Measurements from ENCODE around the gene CTIF.

The CTIF gene

DNA sequence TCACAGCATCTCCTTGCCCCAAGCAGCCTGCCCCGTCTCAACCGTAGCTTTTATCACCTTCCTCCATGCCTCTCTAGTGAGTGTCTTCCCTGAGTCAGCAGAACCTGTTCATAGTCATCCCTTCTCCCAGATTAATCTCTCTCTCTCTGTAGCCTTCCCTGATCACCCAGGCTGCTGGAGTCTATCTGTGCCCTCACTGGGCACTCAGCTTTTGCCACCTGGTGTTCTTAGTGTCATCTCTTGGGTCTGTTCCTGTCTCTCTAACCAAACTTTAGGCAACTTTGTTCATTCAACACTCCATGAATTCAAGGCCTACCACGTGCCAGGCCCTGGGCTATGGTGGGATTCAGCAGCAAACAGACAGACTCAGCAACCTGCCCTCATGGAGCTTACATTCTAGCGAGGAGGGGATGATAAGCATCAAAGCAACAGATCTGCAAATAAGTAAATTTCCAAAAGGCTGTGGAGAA lies 252.8 kb downstream of the CTIF start:
- H3K4me3 ChIP-seq (ENCODE audit: low read depth, low read length) = no peak overlapping the region
- DNase-seq (ENCODE audit: low read depth, low spot score) = no peak
- POLR2A ChIA-PET = no interaction called here
- TF ChIP-seq, protein P1, sequence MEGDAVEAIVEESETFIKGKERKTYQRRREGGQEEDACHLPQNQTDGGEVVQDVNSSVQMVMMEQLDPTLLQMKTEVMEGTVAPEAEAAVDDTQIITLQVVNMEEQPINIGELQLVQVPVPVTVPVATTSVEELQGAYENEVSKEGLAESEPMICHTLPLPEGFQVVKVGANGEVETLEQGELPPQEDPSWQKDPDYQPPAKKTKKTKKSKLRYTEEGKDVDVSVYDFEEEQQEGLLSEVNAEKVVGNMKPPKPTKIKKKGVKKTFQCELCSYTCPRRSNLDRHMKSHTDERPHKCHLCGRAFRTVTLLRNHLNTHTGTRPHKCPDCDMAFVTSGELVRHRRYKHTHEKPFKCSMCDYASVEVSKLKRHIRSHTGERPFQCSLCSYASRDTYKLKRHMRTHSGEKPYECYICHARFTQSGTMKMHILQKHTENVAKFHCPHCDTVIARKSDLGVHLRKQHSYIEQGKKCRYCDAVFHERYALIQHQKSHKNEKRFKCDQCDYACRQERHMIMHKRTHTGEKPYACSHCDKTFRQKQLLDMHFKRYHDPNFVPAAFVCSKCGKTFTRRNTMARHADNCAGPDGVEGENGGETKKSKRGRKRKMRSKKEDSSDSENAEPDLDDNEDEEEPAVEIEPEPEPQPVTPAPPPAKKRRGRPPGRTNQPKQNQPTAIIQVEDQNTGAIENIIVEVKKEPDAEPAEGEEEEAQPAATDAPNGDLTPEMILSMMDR (IDR thresholded peaks at IDR 0.05; ENCODE audit: insufficient read depth, low read length, missing control alignments) = no peak
- CTCF ChIA-PET = interaction anchor here (0.8 to 4.3 kb wide), 4 partner anchors 9 to 250 kb away, joined by 3 to 21 read pairs (median 5); no protein-coding TSS in a partner anchor

DNA sequence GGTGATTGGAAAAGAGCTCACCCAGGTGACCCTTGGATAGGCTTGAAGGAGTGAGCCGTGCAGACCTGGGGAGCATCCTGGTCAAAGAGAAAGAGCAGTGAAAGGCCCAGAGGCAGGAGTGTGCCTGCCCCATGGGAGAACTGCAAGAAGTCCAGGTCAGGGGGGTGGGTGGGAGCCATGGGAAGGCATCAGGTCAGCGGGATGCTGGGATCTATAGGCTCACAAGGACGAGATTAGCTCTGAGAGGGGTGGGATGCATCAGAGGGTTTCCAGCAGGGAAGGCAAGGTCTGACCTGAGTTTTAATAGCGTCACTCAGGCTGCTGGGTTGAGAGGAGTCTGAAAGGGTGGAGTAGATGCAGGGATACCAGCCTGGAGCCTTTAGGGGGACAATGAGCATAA lies 253.3 kb downstream of the CTIF start:
- POLR2A ChIA-PET = interaction anchor here (0.6 kb wide), 1 partner anchor 31 kb away, joined by 3 read pairs; no protein-coding TSS in a partner anchor

DNA sequence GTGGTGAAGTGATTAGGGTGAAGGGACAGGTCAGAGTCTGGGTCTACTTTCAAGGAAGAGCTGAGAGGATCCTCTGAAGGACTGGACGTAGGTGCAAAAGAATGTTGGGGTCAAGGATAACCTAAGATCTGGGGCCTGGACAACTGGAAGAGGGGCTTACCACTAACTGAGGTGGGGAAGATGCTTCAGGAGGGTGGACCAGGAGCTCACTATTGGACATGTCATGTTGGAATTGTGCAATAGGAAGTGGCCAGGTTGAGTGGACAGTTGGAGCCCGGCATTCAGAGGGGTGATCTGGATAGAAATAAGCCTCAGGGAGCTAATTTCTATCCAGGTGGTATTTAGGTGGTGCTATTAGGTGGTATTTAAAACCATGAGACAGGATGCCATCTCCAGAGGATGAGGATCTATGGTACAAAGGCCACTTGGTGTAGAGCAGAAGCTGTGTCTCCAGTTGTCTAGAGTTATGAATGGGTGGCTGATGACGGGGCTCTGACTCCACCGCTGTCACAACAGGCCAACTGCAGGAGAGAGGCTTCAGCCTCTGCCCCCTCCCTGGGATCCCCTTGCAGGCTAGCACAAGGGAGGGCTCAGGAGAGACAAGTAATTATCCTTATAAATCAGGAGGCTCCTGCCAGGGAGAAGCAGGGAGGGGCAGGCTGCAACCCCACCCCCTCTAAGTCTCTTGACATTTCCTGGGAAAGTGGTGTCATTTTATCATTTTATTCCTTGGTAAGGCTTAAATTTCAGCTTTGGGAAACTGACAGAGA lies 254.0 kb downstream of the CTIF start:
- H3K4me3 ChIP-seq (ENCODE audit: low read depth, low read length) = no peak overlapping the region
- CTCF ChIA-PET = interaction anchor here (0.9 to 4.3 kb wide), 3 partner anchors 9 to 18 kb away, joined by 3 to 21 read pairs (median 4); no protein-coding TSS in a partner anchor
- no peak for DNase-seq (ENCODE audit: low read depth, low spot score)
- POLR2A ChIA-PET = interaction anchor here (0.6 kb wide), 1 partner anchor 32 kb away, joined by 3 read pairs; no protein-coding TSS in a partner anchor
- TF ChIP-seq, protein P1 (IDR thresholded peaks at IDR 0.05; ENCODE audit: insufficient read depth, low read length, missing control alignments) = no peak

More for the DNA sequence above, 253.3 kb downstream of the CTIF start:
- CTCF ChIA-PET = interaction anchor here (0.8 to 4.3 kb wide), 3 partner anchors 10 to 250 kb away, joined by 3 to 21 read pairs (median 4); no protein-coding TSS in a partner anchor
- H3K4me3 ChIP-seq (ENCODE audit: low read depth, low read length) = no peak overlapping the region
- TF ChIP-seq, protein P1 (IDR thresholded peaks at IDR 0.05; ENCODE audit: insufficient read depth, low read length, missing control alignments) = no peak
- no peak for DNase-seq (ENCODE audit: low read depth, low spot score)

DNA sequence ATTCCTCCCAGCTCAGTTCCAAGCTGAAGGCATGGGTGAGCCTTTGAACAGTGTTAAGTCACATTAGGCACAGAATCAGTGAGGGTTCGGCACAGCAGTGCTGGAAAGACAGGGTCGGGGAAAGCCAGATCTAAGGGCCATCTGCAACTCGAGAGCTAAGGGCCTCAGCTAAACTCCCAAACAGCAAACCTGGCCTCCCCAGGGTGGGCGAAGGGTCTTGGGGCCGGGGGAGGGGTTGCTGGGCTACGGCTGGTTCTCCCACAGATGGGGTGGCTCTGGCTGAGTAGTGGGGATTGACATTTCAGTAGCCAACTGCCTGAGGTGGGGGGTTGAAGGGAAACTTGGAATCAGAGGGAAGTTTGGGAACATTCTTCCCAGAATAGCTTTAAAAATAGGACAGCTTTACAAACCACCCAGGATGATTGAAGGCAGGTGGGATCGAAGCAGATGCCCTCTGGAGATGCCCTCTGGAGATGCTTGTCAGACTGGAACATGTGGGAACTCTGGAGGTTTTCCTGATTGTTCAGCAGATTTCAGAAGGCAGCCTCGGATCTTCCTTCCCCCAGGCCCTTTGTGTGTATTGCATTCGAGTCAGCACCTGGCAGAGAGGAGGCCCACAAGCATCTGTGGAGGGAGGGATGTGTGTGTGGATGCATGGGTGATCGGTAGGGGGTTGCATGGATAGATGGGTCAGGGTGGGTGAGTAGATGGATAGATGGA lies 255.6 kb downstream of the CTIF start:
- DNase-seq (ENCODE audit: low read depth, low spot score) = no peak
- ChIA-PET POLR2A (no interaction called here), CTCF (interaction anchor here (1.0 to 4.3 kb wide), 4 partner anchors 18 to 319 kb away, joined by 3 to 21 read pairs (median 6); no protein-coding TSS in a partner anchor)
- H3K4me3 ChIP-seq (ENCODE audit: low read depth, low read length) = no peak overlapping the region
- TF ChIP-seq, protein P1 (IDR thresholded peaks at IDR 0.05; ENCODE audit: insufficient read depth, low read length, missing control alignments) = no peak

DNA sequence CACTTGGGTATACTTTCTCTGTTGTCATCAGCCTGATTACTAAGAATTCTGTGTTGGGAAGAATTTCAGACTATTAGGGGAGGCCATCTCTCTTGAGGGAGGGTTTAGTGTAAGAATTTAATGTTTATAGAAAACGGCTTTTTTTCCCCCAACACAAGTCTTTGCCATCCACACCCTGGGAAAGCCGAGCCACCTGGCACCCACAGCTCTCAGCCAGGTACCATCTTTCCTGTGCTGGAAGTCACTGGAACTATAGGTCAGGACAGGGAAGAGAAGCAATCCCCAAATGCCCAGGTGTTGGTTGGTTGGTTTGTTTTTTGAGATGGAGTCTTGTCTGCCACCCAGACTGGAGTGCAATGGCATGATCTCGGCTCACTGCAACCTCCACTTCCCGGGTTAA lies 256.9 kb downstream of the CTIF start:
- CTCF ChIA-PET = interaction anchor here (1.5 to 2.8 kb wide), 2 partner anchors 19 to 321 kb away, joined by 4 to 9 read pairs; no protein-coding TSS in a partner anchor
- H3K4me3 ChIP-seq (ENCODE audit: low read depth, low read length) = no peak overlapping the region
- POLR2A ChIA-PET = no interaction called here
- TF ChIP-seq, protein P1 (IDR thresholded peaks at IDR 0.05; ENCODE audit: insufficient read depth, low read length, missing control alignments) = no peak
- no peak for DNase-seq (ENCODE audit: low read depth, low spot score)
